Activated gamma-delta T cell treated with Interleukin-2 at 50 U/mL for 16 hours (primary cell): ENCODE results near the gene ESRRG.

Experiments
- DNase-seq: peaks from one replicate; pipeline ENCODE4 v3.0.0-alpha.2; 2020

ESRRG gene

GRCh38 chr1:216499581-216500272 is 223.5 kb downstream of the ESRRG start:
- DNase-seq, result no peak

GRCh38 chr1:216498277-216498676 is 225.0 kb downstream of the ESRRG start:
- no peak for DNase-seq

GRCh38 chr1:216485042-216485441 is 238.2 kb downstream of the ESRRG start:
- DNase-seq, result no peak

- no peak for DNase-seq
These were observed 239.4 kb downstream of the ESRRG start for GRCh38 chr1:216483672-216484401.

DNA sequence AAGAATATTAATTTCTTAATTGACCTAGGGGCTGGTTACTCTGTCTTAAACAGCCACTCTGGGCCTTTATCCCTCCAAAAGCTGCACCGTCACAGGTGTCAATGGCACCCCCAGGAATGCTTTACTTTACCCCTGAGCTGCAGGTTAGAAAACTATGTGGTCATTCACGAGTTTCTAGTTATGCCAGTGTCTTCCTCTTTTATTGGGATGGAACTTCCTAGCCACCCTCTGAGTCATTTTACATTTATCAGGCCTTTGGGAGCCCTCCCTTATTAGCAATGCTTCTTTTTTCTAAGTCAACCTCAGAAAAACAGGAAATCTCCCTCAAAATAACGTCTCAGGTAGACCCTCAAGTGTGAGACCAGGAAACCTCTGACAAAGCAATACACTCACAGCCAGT is 240.6 kb downstream of the ESRRG start:
- DNase-seq, result no peak

- DNase-seq, result no peak
These were observed 245.0 kb downstream of the ESRRG start for GRCh38 chr1:216478238-216478637.

- DNase-seq, result no peak
These were observed 246.9 kb downstream of the ESRRG start for GRCh38 chr1:216476341-216476740.

DNA sequence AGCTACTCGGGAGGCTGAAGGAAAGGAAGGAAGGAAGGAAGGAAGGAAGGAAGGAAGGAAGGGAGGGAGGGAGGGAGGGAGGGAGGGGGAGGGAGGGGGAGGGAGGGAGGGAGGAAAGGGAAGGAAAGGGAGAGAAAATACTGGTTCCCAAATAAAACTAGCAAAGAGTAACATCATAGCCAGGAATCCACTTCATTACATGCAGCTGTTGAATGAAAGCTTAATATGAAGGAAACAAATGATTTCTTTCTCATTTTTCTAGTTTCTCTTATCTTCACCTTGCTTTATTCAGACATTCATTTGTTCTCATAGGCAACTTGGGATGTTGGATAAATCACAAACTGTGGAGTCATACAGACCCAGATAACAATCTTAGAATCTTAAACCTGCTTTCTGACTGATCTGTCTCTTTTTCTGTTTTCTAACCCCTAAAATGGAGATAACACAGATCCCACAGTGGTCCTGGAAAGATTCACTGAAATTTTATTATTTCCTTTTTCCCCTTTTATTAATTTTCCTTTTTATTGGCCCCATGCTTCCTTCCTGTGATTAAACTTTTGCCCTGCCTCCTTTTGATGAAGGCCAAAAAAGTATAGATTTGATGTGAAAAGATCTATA is 247.5 kb downstream of the ESRRG start:
- no peak for DNase-seq

GRCh38 chr1:216466162-216466801 is 256.9 kb downstream of the ESRRG start:
- DNase-seq, result no peak

DNA sequence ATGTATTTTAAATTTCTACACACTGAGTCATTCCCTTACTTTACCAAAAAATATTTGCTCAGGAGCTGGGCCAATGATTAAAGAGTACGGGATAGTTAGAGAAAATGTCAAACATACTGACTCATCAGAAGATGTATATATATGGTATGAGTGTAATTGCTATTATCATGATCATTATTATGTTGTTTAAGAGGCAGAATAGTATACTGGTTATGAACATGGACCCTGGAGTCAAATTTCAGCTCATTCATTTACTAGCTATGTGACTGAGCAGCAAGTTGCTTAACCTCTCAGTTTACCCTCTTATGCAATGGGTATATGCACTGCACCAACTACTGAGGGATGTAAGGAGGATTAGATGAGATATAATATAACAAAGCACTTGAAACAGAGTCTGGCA is 258.7 kb downstream of the ESRRG start:
- DNase-seq, result no peak

DNA sequence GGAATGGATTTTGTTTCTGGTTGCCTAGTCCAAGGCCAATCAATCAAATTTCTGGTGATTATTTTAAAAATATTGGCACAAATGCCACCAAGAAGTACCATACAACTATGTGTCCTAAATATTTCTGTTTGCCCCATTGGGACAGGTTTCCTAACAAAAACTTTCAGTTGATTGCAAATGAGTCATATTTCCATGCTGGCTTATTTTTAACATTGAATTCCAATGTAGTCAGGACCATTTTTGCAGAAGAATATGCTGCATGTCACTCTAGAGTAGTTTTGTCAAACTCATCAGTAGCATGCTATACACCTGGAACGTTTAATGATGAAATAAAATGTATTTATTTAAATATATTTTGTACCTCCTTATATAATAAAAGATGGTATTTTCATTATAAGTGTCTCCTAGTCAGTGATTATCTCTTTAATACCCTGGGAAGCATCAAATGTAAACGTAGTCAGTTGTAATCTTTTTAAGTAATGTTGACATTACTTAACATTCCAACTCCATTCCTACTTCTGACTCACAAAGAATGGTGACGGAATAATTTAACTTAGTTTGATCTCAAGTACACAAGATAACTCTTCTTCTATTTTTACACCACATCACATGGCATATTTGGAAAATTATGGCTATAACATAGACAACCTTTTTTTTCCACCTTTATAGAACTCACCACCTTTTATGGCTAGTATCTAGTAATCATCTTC is 261.0 kb downstream of the ESRRG start:
- no peak for DNase-seq

DNA sequence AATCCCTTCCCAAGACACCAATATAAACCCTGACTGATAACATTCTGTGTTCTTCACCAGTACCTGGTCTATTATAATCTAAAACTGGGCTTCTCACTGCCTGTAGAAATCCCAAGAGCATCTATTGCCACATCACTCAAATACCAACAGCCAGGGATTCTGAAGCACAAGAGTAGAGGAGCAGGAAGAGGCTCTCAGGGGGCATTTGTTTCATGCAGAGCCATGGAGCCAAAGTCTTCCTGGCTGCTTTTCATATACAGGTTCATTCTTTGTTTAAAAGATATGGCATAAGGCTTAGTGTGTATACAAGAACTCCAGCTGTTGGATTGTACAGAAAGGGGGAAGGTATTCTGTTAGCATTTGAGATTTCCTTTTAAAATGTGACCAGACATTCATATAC is 261.8 kb downstream of the ESRRG start:
- DNase-seq, result no peak

DNA sequence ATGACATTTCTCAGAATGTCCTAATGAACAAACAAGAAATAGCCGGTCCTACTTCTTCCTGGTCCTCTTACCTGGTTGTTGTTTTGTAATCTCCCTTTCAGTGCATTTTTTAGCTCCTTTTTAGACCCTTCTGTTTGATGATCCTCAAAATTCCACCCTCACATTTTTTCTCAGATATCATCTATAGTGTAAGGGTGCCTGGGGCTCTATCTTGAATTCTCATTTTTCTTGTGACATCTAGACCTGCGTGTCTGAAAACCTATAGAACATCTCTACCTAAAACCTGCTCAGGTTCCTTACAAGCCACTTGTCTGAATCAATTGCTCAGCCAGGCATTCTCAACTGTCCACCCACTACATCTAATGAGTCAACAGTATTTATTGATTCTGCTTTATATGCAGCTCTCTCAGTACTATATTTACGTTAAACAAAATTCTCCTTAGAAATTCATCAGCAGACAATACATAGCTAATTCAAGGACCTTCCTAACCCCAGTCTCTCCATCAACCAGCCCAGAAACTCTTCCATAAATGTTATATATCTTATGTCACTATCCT is 263.5 kb downstream of the ESRRG start:
- DNase-seq, result no peak

DNA sequence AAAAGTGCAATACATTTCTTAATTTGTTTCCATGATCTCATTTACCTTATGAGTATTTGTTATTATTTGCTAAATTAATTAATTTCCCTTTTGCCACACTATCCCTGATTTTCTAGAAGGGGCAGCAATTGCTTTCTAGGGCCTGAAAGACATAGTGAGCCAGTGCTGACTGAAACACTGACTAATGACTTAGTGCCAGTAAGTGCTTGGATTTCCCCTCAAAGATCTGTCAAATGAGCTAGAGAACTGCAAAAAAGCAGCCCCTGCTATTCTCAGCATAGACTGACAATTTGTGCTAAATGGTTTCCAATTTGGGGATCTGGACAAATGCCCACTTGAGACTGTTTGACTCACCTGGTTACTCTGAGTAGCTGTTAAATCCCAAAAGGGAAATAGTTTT is 264.4 kb downstream of the ESRRG start:
- DNase-seq, result no peak

DNA sequence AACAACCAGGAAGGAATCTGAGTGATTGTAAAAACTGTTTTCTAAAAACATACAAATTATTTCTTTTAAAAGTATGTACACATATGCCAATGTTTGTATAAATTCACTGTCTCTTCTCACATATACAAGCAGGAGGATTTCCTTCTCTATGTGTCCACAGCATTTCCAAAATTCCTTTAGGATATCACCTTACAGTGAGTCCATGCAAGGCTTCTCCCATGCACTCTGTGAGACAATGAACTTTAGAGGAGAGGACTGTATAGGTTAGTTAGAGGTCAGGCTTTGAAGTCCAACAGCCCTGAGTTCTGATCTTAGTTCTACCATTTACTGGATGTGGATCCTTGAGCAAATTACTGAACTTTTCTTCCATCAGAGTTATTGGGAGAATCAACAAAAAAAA is 265.9 kb downstream of the ESRRG start:
- no peak for DNase-seq

DNA sequence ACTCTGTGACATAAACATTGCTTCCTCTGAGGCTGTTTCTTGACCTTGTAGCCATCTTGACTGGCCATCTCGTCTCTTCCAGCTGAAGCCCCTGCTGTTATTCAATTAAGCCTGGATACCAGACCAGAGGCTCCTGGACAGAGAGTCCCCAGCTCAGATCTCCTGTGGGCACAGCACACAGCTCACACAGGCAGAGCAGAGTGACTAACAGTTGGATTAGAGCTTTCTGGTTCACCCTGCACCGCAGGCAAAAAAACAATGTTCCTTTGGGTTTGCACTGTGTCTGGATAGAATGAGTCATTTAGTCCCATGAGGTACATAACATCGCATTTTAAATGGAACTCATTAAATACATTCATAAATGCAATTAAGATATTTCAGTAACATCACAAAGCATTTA is 266.5 kb downstream of the ESRRG start:
- no peak for DNase-seq

GRCh38 chr1:216453777-216454176 is 269.5 kb downstream of the ESRRG start:
- DNase-seq, result no peak
